Uterus (tissue), 2 donors: ENCODE data around the gene SCGB1C2.

ENCODE experiments used
- POLR2A ChIP-seq, 2 donors: fragments of 450-650 bp; IDR thresholded peaks; one replicate each; pipeline ENCODE4 v1.6.1; 2016; ENCODE audit warnings: antibody characterized with exemption in 2 of 2, mild to moderate bottlenecking in 1 of 2, moderate library complexity in 1 of 2
- TF ChIP-seq, protein P1 (sequence below), 4 experiments: fragments of 200-600 bp in 2 of 4; fragments of 450-650 bp in 2 of 4; sonication (generic) in 2 of 4; IDR thresholded peaks; one replicate each; pipeline ENCODE4 v1.5.1; 2016 to 2019; ENCODE audit warnings: antibody characterized with exemption in 4 of 4, mild to moderate bottlenecking in 2 of 4, moderate library complexity in 1 of 4

DNA sequence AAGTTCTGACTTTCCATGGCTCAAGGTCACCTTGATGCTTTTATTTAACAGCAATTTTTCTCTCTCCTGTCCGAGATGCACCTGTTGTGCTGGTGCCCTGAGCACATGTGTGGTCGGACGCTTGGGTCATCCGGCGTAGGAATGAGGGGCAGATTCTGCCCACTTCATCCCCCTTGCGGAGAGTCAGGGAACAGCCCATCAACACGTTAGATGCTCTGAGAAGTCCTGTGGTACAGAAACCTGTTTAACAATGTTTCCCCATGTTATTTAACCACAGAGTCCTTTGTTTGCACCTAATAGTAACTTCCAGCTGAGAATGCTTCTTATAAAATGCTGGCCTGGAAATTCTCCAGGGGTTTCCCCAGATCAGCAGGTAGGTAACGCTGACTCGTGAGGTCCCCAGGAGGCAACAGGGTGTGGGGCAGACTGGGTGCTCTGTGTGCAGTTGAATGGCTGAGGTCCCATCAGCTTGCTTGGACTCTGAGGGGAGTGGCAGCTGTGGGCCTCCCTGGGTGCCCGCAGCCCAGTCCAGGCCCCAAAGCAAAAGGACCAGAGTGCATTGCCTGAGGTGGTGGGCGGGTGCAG is 26.2 kb downstream of the SCGB1C2 start:
- TF ChIP-seq POLR2A (IDR thresholded peaks at IDR 0.05): no peak
- TF ChIP-seq, protein P1, sequence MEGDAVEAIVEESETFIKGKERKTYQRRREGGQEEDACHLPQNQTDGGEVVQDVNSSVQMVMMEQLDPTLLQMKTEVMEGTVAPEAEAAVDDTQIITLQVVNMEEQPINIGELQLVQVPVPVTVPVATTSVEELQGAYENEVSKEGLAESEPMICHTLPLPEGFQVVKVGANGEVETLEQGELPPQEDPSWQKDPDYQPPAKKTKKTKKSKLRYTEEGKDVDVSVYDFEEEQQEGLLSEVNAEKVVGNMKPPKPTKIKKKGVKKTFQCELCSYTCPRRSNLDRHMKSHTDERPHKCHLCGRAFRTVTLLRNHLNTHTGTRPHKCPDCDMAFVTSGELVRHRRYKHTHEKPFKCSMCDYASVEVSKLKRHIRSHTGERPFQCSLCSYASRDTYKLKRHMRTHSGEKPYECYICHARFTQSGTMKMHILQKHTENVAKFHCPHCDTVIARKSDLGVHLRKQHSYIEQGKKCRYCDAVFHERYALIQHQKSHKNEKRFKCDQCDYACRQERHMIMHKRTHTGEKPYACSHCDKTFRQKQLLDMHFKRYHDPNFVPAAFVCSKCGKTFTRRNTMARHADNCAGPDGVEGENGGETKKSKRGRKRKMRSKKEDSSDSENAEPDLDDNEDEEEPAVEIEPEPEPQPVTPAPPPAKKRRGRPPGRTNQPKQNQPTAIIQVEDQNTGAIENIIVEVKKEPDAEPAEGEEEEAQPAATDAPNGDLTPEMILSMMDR (IDR thresholded peaks at IDR 0.05): no peak
